ENCODE data around the gene PNKP.

PNKP gene

DNA sequence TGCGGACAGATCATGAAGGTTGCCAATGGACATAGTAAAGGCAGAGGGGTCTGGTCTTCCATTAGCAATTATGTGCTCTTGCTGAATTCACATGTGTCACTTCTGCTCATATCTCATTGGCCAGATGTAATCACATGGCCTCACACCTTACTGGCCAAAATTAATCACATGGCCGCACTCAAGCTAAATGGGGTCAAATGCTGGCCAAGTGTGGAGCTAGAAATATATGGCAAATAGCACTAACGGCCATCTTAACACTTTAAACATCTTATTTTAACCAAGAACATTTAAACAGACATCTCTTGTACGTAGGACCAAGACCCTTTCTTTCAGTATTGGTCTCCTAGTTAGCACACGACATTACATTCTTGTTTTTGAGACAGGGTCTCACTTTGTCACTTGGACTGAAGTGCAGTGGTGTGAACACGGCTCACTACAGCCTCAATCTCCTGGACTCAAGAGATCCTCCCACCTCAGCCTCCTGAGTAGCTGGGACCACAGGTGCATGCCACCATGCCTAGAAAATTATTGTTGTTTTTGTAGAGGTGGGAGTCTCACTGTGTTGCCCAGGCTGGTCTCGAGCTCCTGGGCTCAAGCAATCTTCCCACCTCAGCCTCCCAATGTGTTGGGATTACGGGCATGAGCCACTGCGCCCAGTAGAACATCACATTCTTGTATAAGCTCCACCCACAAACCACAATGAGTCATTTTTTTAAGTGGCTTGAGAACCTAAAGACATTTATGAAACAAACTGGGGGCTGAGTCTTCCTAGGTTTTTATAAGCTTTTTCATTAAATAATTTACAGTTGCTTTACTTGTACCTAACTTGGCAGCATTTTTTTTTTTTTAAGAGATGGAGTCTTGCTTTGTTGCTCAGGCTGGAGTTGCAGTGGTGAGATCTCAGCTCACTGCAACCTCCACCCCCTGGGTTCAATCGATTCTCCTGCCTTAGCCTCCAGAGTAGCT lies 19.4 kb downstream of the PNKP start (continued):
- TF ChIP-seq PRDM4 (tag by site-specific recombination; IDR thresholded peaks at IDR 0.05) (no peak), RBAK (tag by site-specific recombination; IDR thresholded peaks at IDR 0.05) (no peak; the same call in 1 of the 2 replicates), ZNF664 (tag by site-specific recombination; IDR thresholded peaks at IDR 0.05) (no peak), EGR2 (tag by site-specific recombination; IDR thresholded peaks at IDR 0.05; ENCODE audit: low read depth) (peak; percentile 32; the same call in 1 of the 2 replicates), AEBP2 (tag by site-specific recombination; IDR thresholded peaks at IDR 0.05; ENCODE audit: borderline replicate concordance) (no peak), ZFP37 (tag by site-specific recombination; IDR thresholded peaks at IDR 0.05) (no peak), ZNF366 (tag by site-specific recombination; conservative IDR thresholded peaks at IDR 0.05) (0 out of 2 replicates have a peak, but pooled peaks have one; percentile 29), IKZF3 (tag by site-specific recombination; IDR thresholded peaks at IDR 0.05) (no peak), ZNF660 (tag by site-specific recombination; IDR thresholded peaks at IDR 0.05) (peak; percentile 73; the same call in 1 of the 2 replicates), ZFP3 (tag by site-specific recombination; IDR thresholded peaks at IDR 0.05; ENCODE audit: low read depth) (no peak), ZNF274 (IDR thresholded peaks at IDR 0.05; ENCODE audit: low read length) (no peak), ZNF274 (tag by site-specific recombination; IDR thresholded peaks at IDR 0.05; ENCODE audit: borderline replicate concordance) (no peak), ZNF391 (tag by site-specific recombination; IDR thresholded peaks at IDR 0.05; ENCODE audit: borderline replicate concordance, low read depth) (no peak), ZFHX2 (tag by site-specific recombination; conservative IDR thresholded peaks at IDR 0.05) (peak; percentile 45), ZNF585B (tag by site-specific recombination; IDR thresholded peaks at IDR 0.05) (no peak), HIC1 (tag by site-specific recombination; IDR thresholded peaks at IDR 0.05) (peak; percentile 33; the same call in 1 of the 2 replicates), ZNF558 (tag by site-specific recombination; IDR thresholded peaks at IDR 0.05) (peak; percentile 47; the same call in 1 of the 2 replicates), REPIN1 (tag by site-specific recombination; IDR thresholded peaks at IDR 0.05; ENCODE audit: low read depth) (peak; percentile 12; the same call in 1 of the 2 replicates)
- TF ChIP-seq, protein P1, sequence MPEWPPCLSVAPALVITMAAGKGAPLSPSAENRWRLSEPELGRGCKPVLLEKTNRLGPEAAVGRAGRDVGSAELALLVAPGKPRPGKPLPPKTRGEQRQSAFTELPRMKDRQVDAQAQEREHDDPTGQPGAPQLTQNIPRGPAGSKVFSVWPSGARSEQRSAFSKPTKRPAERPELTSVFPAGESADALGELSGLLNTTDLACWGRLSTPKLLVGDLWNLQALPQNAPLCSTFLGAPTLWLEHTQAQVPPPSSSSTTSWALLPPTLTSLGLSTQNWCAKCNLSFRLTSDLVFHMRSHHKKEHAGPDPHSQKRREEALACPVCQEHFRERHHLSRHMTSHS (tag by site-specific recombination; IDR thresholded peaks at IDR 0.05) = no peak
- TF ChIP-seq, protein P2, sequence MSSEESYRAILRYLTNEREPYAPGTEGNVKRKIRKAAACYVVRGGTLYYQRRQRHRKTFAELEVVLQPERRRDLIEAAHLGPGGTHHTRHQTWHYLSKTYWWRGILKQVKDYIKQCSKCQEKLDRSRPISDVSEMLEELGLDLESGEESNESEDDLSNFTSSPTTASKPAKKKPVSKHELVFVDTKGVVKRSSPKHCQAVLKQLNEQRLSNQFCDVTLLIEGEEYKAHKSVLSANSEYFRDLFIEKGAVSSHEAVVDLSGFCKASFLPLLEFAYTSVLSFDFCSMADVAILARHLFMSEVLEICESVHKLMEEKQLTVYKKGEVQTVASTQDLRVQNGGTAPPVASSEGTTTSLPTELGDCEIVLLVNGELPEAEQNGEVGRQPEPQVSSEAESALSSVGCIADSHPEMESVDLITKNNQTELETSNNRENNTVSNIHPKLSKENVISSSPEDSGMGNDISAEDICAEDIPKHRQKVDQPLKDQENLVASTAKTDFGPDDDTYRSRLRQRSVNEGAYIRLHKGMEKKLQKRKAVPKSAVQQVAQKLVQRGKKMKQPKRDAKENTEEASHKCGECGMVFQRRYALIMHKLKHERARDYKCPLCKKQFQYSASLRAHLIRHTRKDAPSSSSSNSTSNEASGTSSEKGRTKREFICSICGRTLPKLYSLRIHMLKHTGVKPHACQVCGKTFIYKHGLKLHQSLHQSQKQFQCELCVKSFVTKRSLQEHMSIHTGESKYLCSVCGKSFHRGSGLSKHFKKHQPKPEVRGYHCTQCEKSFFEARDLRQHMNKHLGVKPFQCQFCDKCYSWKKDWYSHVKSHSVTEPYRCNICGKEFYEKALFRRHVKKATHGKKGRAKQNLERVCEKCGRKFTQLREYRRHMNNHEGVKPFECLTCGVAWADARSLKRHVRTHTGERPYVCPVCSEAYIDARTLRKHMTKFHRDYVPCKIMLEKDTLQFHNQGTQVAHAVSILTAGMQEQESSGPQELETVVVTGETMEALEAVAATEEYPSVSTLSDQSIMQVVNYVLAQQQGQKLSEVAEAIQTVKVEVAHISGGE (tag by site-specific recombination; conservative IDR thresholded peaks at IDR 0.05; ENCODE audit: low read depth) = no peak
- TF ChIP-seq, protein P3, sequence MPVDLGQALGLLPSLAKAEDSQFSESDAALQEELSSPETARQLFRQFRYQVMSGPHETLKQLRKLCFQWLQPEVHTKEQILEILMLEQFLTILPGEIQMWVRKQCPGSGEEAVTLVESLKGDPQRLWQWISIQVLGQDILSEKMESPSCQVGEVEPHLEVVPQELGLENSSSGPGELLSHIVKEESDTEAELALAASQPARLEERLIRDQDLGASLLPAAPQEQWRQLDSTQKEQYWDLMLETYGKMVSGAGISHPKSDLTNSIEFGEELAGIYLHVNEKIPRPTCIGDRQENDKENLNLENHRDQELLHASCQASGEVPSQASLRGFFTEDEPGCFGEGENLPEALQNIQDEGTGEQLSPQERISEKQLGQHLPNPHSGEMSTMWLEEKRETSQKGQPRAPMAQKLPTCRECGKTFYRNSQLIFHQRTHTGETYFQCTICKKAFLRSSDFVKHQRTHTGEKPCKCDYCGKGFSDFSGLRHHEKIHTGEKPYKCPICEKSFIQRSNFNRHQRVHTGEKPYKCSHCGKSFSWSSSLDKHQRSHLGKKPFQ (tag by site-specific recombination; IDR thresholded peaks at IDR 0.05) = peak; percentile 80; the same call in 1 of the 2 replicates

All from HEK293 (cell line).